GM23338 (cell line): ENCODE data around the gene CD63. TPM values are rescaled to one million over a fixed set of nuclear protein-coding genes. Genes with fewer than 3 reads are reported as not detected.

Experiments
- ATAC-seq: fragments of 200-7000 bp; cut with Tn5 transposase; 3 replicates; pipeline ENCODE4 v1.9.1; 2020
- DNase-seq: peaks from one replicate; pipeline ENCODE4 v3.0.0-alpha.2; 2015; ENCODE audit warnings: low spot score
- H2AFZ ChIP-seq: fragments of 200-600 bp; sonication (generic); 2 replicates; pipeline ENCODE4 v1.8.0; 2016; ENCODE audit warnings: antibody characterized with exemption, mild to moderate bottlenecking, moderate library complexity
- H3F3A ChIP-seq: fragments of 200-600 bp; sonication (generic); replicated peaks from 2 replicates; pipeline ENCODE4 v1.8.0; 2017; ENCODE audit warnings: antibody characterized with exemption, mixed run types, low read depth
- H3K27ac ChIP-seq: fragments of 200-600 bp; sonication (generic); 2 replicates; pipeline ENCODE4 v1.6.1; 2016; ENCODE audit warnings: low read depth
- H3K27me3 ChIP-seq: fragments of 200-600 bp; sonication (generic); 2 replicates; pipeline ENCODE4 v1.8.0; 2016; ENCODE audit warnings: mild to moderate bottlenecking, mixed run types, moderate library complexity; ENCODE audit not compliant: insufficient read depth
- H3K36me3 ChIP-seq: fragments of 200-600 bp; sonication (generic); 2 replicates; pipeline ENCODE4 v1.8.0; 2016; ENCODE audit warnings: mild to moderate bottlenecking; ENCODE audit not compliant: insufficient read depth
- H3K4me1 ChIP-seq: fragments of 200-600 bp; sonication (generic); 2 replicates; pipeline ENCODE4 v1.8.0; 2016; ENCODE audit warnings: mild to moderate bottlenecking, moderate library complexity; ENCODE audit not compliant: insufficient read depth
- H3K4me2 ChIP-seq: fragments of 200-600 bp; sonication (generic); 2 replicates; pipeline ENCODE4 v1.7.1; 2017; ENCODE audit warnings: mixed run types
- H3K4me3 ChIP-seq: fragments of 200-600 bp; sonication (generic); 2 replicates; pipeline ENCODE4 v1.6.1; 2016; ENCODE audit warnings: mixed run types
- H3K79me2 ChIP-seq: fragments of 200-600 bp; sonication (generic); replicated peaks from 2 replicates; pipeline ENCODE4 v1.8.0; 2017; ENCODE audit warnings: mild to moderate bottlenecking; ENCODE audit not compliant: insufficient read depth
- H3K9me2 ChIP-seq: fragments of 200-600 bp; sonication (generic); 2 replicates; pipeline ENCODE4 v1.8.0; 2017; ENCODE audit not compliant: insufficient read depth
- H4K20me1 ChIP-seq: fragments of 200-600 bp; sonication (generic); replicated peaks from 2 replicates; pipeline ENCODE4 v1.8.0; 2017; ENCODE audit warnings: mild to moderate bottlenecking; ENCODE audit not compliant: insufficient read depth
- H3K27ac Mint-ChIP-seq: 2 replicates; pipeline ENCODE4 v1.8.0; 2020; ENCODE audit warnings: inconsistent platforms, mild to moderate bottlenecking, moderate library complexity, mixed read lengths
- H3K27me3 Mint-ChIP-seq: 3 replicates; pipeline ENCODE4 v1.8.0; 2022; ENCODE audit warnings: low read depth, mild to moderate bottlenecking, moderate library complexity, mixed read lengths, inconsistent platforms; ENCODE audit not compliant: insufficient read depth, poor library complexity
- H3K36me3 Mint-ChIP-seq: 3 replicates; pipeline ENCODE4 v1.8.0; 2021; ENCODE audit warnings: low read depth, mild to moderate bottlenecking, inconsistent platforms, moderate library complexity, mixed read lengths
- H3K4me1 Mint-ChIP-seq: 3 replicates; pipeline ENCODE4 v1.8.0; 2020; ENCODE audit warnings: mild to moderate bottlenecking, inconsistent platforms, mixed read lengths
- H3K4me3 Mint-ChIP-seq: 3 replicates; pipeline ENCODE4 v1.8.0; 2021; ENCODE audit warnings: moderate library complexity, mild to moderate bottlenecking, inconsistent platforms, mixed read lengths
- H3K9me3 Mint-ChIP-seq: 3 replicates; pipeline ENCODE4 v1.8.0; 2020; ENCODE audit warnings: moderate library complexity, mild to moderate bottlenecking, inconsistent platforms, mixed read lengths
- CREB1 ChIP-seq: fragments of 250-450 bp; sonication (Bioruptor Pico); IDR thresholded peaks from 2 replicates; pipeline ENCODE4 v1.5.0; 2020; ENCODE audit warnings: low read depth, mild to moderate bottlenecking, moderate library complexity
- ETS1 ChIP-seq: IDR thresholded peaks from 2 replicates; pipeline ENCODE4 v1.6.1; 2016; ENCODE audit warnings: antibody characterized with exemption
- EZH2 ChIP-seq: fragments of 200-600 bp; sonication (generic); IDR thresholded peaks from one replicate; pipeline ENCODE4 v1.8.0; 2017; ENCODE audit warnings: antibody characterized with exemption, mild to moderate bottlenecking, low read depth; ENCODE audit not compliant: unreplicated experiment
- EZH2phosphoT487 ChIP-seq: fragments of 200-600 bp; sonication (generic); IDR thresholded peaks from one replicate; pipeline ENCODE4 v1.8.1; 2018; ENCODE audit warnings: antibody characterized with exemption; ENCODE audit not compliant: unreplicated experiment
- JUNB ChIP-seq: IDR thresholded peaks from one replicate; pipeline ENCODE4 v1.6.1; 2016; ENCODE audit warnings: antibody characterized with exemption; ENCODE audit not compliant: unreplicated experiment
- NANOG ChIP-seq: IDR thresholded peaks from 2 replicates; pipeline ENCODE4 v1.6.1; 2016; ENCODE audit warnings: antibody characterized with exemption, borderline replicate concordance
- POLR2AphosphoS5 ChIP-seq: IDR thresholded peaks from 2 replicates; pipeline ENCODE4 v1.6.1; 2016; ENCODE audit warnings: antibody characterized with exemption, low read depth
- REST ChIP-seq: IDR thresholded peaks from one replicate; pipeline ENCODE4 v1.6.1; 2018; ENCODE audit warnings: antibody characterized with exemption; ENCODE audit not compliant: unreplicated experiment
- STAT1 ChIP-seq: IDR thresholded peaks from one replicate; pipeline ENCODE4 v1.6.1; 2016; ENCODE audit warnings: antibody characterized with exemption; ENCODE audit not compliant: unreplicated experiment
- ZNF114 ChIP-seq: fragments of 250-450 bp; sonication (Bioruptor Pico); IDR thresholded peaks from 2 replicates; pipeline ENCODE4 v1.5.0; 2020; ENCODE audit warnings: mild to moderate bottlenecking, moderate library complexity
- ZNF331 ChIP-seq: fragments of 250-450 bp; sonication (Bioruptor Pico); IDR thresholded peaks from 2 replicates; pipeline ENCODE4 v1.5.0; 2020; ENCODE audit warnings: low read depth, mild to moderate bottlenecking, moderate library complexity
- ZNF462 ChIP-seq: fragments of 250-450 bp; sonication (Bioruptor Pico); IDR thresholded peaks from 2 replicates; pipeline ENCODE4 v1.5.0; 2020; ENCODE audit warnings: mild to moderate bottlenecking, moderate library complexity
- polyA plus RNA-seq: library from polyadenylated mRNA; unstranded; fragments of >200 nt; fragmentation: Nextera tagmentation; extraction: Ambion mirVana; gene quantifications from 2 replicates; pipeline ENCODE4 v1.2.1, GENCODE V29; 2016
- total RNA-seq: library from RNA; depleted of rRNA; stranded (reverse); fragments of >200 nt; shearing (Covaris generic); gene quantifications from 2 replicates; pipeline ENCODE4 v1.2.3, GENCODE V29; 2014
- TF ChIP-seq, protein P1 (sequence below), 2 experiments: fragments of 200-600 bp in 1 of 2; sonication (generic) in 1 of 2; conservative IDR thresholded peaks; 2 replicates each; pipeline versions ENCODE4 v1.5.1 to v1.6.1; 2016 to 2017; ENCODE audit warnings: antibody characterized with exemption in 2 of 2, low read depth in 2 of 2, mild to moderate bottlenecking in 2 of 2, moderate library complexity in 1 of 2

Gene CD63
- total and polyA plus RNA-seq, 2 experiments from 2014 or later, result 294 to 685 TPM

DNA sequence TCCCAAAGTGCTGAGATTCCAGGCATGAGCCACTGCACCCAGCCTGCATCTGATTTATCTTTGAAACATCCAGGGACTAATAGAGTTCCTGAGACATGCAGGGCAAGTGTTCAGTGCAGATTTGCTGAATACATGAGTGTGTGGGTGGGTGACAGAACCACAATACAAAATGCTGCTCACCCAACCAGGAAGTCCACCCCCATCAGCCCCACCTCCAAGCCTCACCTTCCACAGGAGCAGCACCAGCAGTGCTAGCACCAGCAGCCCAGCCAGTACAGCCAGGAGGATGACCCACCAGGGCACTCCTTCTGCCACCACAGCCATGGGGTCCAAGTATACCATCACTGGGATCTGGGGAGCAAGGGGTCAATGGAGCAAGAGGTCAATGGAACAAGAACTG lies 41.1 kb downstream of the CD63 start:
- Histone ChIP-seq H3F3A (no peaks in the 10 kb centered on the region), H3K27me3 (no peaks in the 10 kb centered on the region), H3K4me3 (no peak overlapping the region), H3K36me3 (no peaks in the 10 kb centered on the region; the same call in 1 of the 2 replicates), H3K27ac (no peak overlapping the region), H2AFZ (no peak overlapping the region), H4K20me1 (no peaks in the 10 kb centered on the region), H3K79me2 (no peaks in the 10 kb centered on the region), H3K4me2 (no peak overlapping the region), H3K9me2 (0 out of 2 replicates have a peak, but pooled peaks cover 1% of the 10 kb centered on the region), H3K4me1 (no peaks in the 10 kb centered on the region)
- Mint-ChIP-seq H3K9me3 (no peaks in the 10 kb centered on the region), H3K36me3 (peaks cover 26% of the 10 kb centered on the region), H3K27me3 (peaks cover 20% of the 10 kb centered on the region), H3K4me3 (no peak overlapping the region), H3K4me1 (no peaks in the 10 kb centered on the region), H3K27ac (no peak overlapping the region)
- DNase-seq, result no peak
- no peak for ATAC-seq
- TF ChIP-seq EZH2phosphoT487 (no peak), ETS1 (no peak), NANOG (no peak), JUNB (no peak), STAT1 (no peak), ZNF114 (CRISPR knock-in tag) (no peak), ZNF331 (CRISPR knock-in tag) (no peak), ZNF462 (CRISPR knock-in tag) (no peak), POLR2AphosphoS5 (no peak), CREB1 (CRISPR knock-in tag) (no peak), REST (no peak), EZH2 (no peak)
- TF ChIP-seq, protein P1, sequence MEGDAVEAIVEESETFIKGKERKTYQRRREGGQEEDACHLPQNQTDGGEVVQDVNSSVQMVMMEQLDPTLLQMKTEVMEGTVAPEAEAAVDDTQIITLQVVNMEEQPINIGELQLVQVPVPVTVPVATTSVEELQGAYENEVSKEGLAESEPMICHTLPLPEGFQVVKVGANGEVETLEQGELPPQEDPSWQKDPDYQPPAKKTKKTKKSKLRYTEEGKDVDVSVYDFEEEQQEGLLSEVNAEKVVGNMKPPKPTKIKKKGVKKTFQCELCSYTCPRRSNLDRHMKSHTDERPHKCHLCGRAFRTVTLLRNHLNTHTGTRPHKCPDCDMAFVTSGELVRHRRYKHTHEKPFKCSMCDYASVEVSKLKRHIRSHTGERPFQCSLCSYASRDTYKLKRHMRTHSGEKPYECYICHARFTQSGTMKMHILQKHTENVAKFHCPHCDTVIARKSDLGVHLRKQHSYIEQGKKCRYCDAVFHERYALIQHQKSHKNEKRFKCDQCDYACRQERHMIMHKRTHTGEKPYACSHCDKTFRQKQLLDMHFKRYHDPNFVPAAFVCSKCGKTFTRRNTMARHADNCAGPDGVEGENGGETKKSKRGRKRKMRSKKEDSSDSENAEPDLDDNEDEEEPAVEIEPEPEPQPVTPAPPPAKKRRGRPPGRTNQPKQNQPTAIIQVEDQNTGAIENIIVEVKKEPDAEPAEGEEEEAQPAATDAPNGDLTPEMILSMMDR (conservative IDR thresholded peaks at IDR 0.05; ENCODE audit: low read depth in 2 of 2), result no peak
